ENCODE data around the gene ULBP2. TPM values are rescaled to one million over a fixed set of nuclear protein-coding genes. Genes with fewer than 3 reads are reported as not detected.

ULBP2 gene
- total RNA-seq, 1 experiment from 2014 or later, result 0.13 TPM

DNA sequence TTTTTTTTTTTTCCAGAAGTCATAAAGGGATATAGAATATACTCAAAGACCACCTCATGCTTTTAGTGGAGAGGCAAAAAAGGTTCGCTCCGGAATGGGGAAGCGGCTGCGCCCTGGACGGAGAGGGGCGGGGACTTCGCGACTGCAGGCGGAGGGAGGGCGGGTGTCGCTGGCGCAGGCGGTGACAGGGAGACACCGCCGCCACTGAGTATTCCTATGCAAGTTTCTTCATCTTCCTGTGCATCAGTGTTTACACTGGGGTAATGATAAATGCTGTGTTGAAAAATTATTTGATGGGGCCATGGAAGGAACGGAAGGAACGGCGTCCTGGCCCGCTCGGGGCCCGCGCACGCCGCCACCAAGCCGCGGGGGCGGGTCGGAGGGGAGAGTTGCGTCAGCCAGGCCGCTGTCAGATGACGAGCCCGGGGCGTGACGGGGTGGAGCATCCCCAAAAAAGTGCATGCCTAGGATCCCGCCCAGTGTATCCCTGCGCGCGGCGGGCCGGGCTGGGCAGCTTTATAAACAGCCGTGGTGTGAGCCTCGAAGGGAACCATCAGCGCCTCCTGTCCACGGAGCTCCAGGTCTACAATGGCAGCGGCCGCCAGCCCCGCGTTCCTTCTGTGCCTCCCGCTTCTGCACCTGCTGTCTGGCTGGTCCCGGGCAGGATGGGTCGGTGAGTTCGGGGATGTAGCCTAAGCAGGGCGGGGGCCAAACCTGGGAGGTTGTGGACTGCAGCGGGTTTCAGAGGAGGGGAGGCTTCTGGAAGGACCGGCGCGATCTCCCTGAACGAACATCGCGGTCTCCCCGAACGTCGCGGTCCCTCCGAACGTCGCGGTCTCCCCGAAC, 21.9 kb downstream of the ULBP2 start, which contains the start of gene ULBP1 (continued):
- TF ChIP-seq JAZF1 (CRISPR knock-in tag; IDR thresholded peaks at IDR 0.05) (no peak), NR3C1 (CRISPR knock-in tag; conservative IDR thresholded peaks at IDR 0.05; ENCODE audit: low read depth) (no peak), FOXK1 (CRISPR knock-in tag; IDR thresholded peaks at IDR 0.05) (peak; percentile 71), SP1 (CRISPR knock-in tag; conservative IDR thresholded peaks at IDR 0.05) (peak; percentile 89), MYBL2 (CRISPR knock-in tag; IDR thresholded peaks at IDR 0.05) (peak; percentile 51; the same call in 1 of the 2 replicates), FOXP1 (CRISPR knock-in tag; IDR thresholded peaks at IDR 0.05; ENCODE audit: borderline replicate concordance) (peak; percentile 26; the same call in 1 of the 2 replicates), TEAD1 (CRISPR knock-in tag; IDR thresholded peaks at IDR 0.05) (0 out of 2 replicates have a peak, but pooled peaks have one; percentile 31), USF1 (CRISPR knock-in tag; IDR thresholded peaks at IDR 0.05) (peak; percentile 72; the same call in 1 of the 2 replicates), E2F4 (CRISPR knock-in tag; IDR thresholded peaks at IDR 0.05; ENCODE audit: borderline replicate concordance, low read depth) (peak; percentile 68; the same call in 1 of the 2 replicates), CBFB (CRISPR knock-in tag; IDR thresholded peaks at IDR 0.05; ENCODE audit: low read depth) (no peak), NFYB (CRISPR knock-in tag; conservative IDR thresholded peaks at IDR 0.05; ENCODE audit: low read depth) (no peak), MLX (CRISPR knock-in tag; IDR thresholded peaks at IDR 0.05) (no peak), ZNF416 (CRISPR knock-in tag; IDR thresholded peaks at IDR 0.05) (no peak), EMX1 (CRISPR knock-in tag; IDR thresholded peaks at IDR 0.05) (no peak), MXD4 (CRISPR knock-in tag; IDR thresholded peaks at IDR 0.05; ENCODE audit: borderline replicate concordance) (no peak), KAT7 (CRISPR knock-in tag; IDR thresholded peaks at IDR 0.05; ENCODE audit: borderline replicate concordance) (0 out of 2 replicates have a peak, but pooled peaks have one; percentile 22), GTF2I (CRISPR knock-in tag; conservative IDR thresholded peaks at IDR 0.05) (no peak)
- TF ChIP-seq, protein P1, sequence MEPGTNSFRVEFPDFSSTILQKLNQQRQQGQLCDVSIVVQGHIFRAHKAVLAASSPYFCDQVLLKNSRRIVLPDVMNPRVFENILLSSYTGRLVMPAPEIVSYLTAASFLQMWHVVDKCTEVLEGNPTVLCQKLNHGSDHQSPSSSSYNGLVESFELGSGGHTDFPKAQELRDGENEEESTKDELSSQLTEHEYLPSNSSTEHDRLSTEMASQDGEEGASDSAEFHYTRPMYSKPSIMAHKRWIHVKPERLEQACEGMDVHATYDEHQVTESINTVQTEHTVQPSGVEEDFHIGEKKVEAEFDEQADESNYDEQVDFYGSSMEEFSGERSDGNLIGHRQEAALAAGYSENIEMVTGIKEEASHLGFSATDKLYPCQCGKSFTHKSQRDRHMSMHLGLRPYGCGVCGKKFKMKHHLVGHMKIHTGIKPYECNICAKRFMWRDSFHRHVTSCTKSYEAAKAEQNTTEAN (CRISPR knock-in tag; IDR thresholded peaks at IDR 0.05), result 0 out of 2 replicates have a peak, but pooled peaks have one; percentile 58
- TF ChIP-seq, protein P2, sequence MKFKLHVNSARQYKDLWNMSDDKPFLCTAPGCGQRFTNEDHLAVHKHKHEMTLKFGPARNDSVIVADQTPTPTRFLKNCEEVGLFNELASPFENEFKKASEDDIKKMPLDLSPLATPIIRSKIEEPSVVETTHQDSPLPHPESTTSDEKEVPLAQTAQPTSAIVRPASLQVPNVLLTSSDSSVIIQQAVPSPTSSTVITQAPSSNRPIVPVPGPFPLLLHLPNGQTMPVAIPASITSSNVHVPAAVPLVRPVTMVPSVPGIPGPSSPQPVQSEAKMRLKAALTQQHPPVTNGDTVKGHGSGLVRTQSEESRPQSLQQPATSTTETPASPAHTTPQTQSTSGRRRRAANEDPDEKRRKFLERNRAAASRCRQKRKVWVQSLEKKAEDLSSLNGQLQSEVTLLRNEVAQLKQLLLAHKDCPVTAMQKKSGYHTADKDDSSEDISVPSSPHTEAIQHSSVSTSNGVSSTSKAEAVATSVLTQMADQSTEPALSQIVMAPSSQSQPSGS (CRISPR knock-in tag; IDR thresholded peaks at IDR 0.05; ENCODE audit: borderline replicate concordance, low read depth), result 0 out of 2 replicates have a peak, but pooled peaks have one; percentile 21
- TF ChIP-seq, protein P3, sequence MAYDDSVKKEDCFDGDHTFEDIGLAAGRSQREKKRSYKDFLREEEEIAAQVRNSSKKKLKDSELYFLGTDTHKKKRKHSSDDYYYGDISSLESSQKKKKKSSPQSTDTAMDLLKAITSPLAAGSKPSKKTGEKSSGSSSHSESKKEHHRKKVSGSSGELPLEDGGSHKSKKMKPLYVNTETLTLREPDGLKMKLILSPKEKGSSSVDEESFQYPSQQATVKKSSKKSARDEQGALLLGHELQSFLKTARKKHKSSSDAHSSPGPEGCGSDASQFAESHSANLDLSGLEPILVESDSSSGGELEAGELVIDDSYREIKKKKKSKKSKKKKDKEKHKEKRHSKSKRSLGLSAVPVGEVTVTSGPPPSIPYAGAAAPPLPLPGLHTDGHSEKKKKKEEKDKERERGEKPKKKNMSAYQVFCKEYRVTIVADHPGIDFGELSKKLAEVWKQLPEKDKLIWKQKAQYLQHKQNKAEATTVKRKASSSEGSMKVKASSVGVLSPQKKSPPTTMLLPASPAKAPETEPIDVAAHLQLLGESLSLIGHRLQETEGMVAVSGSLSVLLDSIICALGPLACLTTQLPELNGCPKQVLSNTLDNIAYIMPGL (CRISPR knock-in tag; IDR thresholded peaks at IDR 0.05), result peak; percentile 85
- TF ChIP-seq, protein P4, sequence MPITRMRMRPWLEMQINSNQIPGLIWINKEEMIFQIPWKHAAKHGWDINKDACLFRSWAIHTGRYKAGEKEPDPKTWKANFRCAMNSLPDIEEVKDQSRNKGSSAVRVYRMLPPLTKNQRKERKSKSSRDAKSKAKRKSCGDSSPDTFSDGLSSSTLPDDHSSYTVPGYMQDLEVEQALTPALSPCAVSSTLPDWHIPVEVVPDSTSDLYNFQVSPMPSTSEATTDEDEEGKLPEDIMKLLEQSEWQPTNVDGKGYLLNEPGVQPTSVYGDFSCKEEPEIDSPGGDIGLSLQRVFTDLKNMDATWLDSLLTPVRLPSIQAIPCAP (CRISPR knock-in tag; IDR thresholded peaks at IDR 0.05), result no peak
- TF ChIP-seq, protein P5, sequence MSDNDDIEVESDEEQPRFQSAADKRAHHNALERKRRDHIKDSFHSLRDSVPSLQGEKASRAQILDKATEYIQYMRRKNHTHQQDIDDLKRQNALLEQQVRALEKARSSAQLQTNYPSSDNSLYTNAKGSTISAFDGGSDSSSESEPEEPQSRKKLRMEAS (CRISPR knock-in tag; IDR thresholded peaks at IDR 0.05), result peak; percentile 93
- TF ChIP-seq, protein P6, sequence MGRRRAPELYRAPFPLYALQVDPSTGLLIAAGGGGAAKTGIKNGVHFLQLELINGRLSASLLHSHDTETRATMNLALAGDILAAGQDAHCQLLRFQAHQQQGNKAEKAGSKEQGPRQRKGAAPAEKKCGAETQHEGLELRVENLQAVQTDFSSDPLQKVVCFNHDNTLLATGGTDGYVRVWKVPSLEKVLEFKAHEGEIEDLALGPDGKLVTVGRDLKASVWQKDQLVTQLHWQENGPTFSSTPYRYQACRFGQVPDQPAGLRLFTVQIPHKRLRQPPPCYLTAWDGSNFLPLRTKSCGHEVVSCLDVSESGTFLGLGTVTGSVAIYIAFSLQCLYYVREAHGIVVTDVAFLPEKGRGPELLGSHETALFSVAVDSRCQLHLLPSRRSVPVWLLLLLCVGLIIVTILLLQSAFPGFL (CRISPR knock-in tag; IDR thresholded peaks at IDR 0.05; ENCODE audit: borderline replicate concordance), result no peak
- TF ChIP-seq, protein P7, sequence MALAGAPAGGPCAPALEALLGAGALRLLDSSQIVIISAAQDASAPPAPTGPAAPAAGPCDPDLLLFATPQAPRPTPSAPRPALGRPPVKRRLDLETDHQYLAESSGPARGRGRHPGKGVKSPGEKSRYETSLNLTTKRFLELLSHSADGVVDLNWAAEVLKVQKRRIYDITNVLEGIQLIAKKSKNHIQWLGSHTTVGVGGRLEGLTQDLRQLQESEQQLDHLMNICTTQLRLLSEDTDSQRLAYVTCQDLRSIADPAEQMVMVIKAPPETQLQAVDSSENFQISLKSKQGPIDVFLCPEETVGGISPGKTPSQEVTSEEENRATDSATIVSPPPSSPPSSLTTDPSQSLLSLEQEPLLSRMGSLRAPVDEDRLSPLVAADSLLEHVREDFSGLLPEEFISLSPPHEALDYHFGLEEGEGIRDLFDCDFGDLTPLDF (CRISPR knock-in tag; IDR thresholded peaks at IDR 0.05), result no peak
- TF ChIP-seq, protein P8, sequence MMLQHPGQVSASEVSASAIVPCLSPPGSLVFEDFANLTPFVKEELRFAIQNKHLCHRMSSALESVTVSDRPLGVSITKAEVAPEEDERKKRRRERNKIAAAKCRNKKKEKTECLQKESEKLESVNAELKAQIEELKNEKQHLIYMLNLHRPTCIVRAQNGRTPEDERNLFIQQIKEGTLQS (CRISPR knock-in tag; conservative IDR thresholded peaks at IDR 0.05), result peak; percentile 99

Data from WTC11 (cell line).